RWPE2 (cell line): Measurements from ENCODE around the gene BCLAF3.

ENCODE experiments used
- ATAC-seq: fragments of 200-7000 bp; cut with Tn5 transposase; 3 replicates; pipeline ENCODE4 v1.9.1; 2021; ENCODE audit warnings: low read depth
- DNase-seq: peaks from one replicate; pipeline ENCODE4 v3.0.0-alpha.2; 2020; ENCODE audit warnings: low spot score
- H3K27ac ChIP-seq: fragments of 450-650 bp; 2 replicates; pipeline ENCODE4 v1.5.1; 2017; ENCODE audit warnings: mild to moderate bottlenecking; ENCODE audit not compliant: poor library complexity, severe bottlenecking
- H3K27me3 ChIP-seq: fragments of 250-450 bp; sonication (Bioruptor Pico); 2 replicates; pipeline ENCODE4 v1.5.1; 2021; ENCODE audit warnings: mild to moderate bottlenecking, moderate library complexity; ENCODE audit not compliant: insufficient read depth, poor library complexity, severe bottlenecking
- H3K36me3 ChIP-seq: fragments of 250-450 bp; sonication (Bioruptor Pico); 2 replicates; pipeline ENCODE4 v1.5.1; 2020; ENCODE audit warnings: low read depth, mild to moderate bottlenecking, moderate library complexity
- H3K4me1 ChIP-seq: fragments of 250-450 bp; sonication (Bioruptor Pico); 2 replicates; pipeline ENCODE4 v1.5.1; 2021; ENCODE audit warnings: mild to moderate bottlenecking, moderate library complexity; ENCODE audit not compliant: insufficient read depth, poor library complexity, severe bottlenecking
- H3K4me3 ChIP-seq: fragments of 250-450 bp; sonication (Bioruptor Pico); 2 replicates; pipeline ENCODE4 v1.5.1; 2021; ENCODE audit warnings: mild to moderate bottlenecking, moderate library complexity; ENCODE audit not compliant: severe bottlenecking
- H3K9me3 ChIP-seq: fragments of 250-450 bp; sonication (Bioruptor Pico); 2 replicates; pipeline ENCODE4 v1.5.1; 2021; ENCODE audit warnings: mild to moderate bottlenecking, moderate library complexity; ENCODE audit not compliant: severe bottlenecking
- TF ChIP-seq, protein P1 (sequence below): fragments of 450-650 bp; IDR thresholded peaks from one replicate; pipeline ENCODE4 v1.5.1; 2017; ENCODE audit warnings: mild to moderate bottlenecking, moderate library complexity; ENCODE audit not compliant: poor library complexity, severe bottlenecking

BCLAF3 gene

DNA sequence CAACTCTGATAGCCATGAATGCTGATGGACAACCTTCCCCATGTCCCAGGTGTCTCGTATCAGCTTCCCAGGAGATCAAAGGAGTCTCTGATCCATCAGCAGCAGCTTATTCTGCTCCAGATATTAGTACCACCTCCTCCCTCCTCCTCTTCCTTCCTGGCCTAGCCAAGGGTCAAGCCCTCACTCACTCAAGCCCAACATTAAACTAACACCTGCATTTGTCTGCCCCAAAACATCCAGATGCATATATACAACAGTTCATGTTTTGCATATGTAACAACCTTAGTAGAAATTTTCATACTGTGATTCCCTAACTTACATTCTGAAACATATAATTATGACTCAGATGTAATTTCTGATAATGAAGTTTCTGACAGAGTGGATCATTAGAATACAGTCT, 29.9 kb downstream of the BCLAF3 start:
- H3K36me3 ChIP-seq, result 0 out of 2 replicates have a peak, but pooled peaks cover 3% of the 10 kb centered on the region
- no peak overlapping the region for H3K4me3 ChIP-seq
- no peak overlapping the region for H3K27ac ChIP-seq
- TF ChIP-seq, protein P1, sequence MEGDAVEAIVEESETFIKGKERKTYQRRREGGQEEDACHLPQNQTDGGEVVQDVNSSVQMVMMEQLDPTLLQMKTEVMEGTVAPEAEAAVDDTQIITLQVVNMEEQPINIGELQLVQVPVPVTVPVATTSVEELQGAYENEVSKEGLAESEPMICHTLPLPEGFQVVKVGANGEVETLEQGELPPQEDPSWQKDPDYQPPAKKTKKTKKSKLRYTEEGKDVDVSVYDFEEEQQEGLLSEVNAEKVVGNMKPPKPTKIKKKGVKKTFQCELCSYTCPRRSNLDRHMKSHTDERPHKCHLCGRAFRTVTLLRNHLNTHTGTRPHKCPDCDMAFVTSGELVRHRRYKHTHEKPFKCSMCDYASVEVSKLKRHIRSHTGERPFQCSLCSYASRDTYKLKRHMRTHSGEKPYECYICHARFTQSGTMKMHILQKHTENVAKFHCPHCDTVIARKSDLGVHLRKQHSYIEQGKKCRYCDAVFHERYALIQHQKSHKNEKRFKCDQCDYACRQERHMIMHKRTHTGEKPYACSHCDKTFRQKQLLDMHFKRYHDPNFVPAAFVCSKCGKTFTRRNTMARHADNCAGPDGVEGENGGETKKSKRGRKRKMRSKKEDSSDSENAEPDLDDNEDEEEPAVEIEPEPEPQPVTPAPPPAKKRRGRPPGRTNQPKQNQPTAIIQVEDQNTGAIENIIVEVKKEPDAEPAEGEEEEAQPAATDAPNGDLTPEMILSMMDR, result no peak
- H3K4me1 ChIP-seq, result no peaks in the 10 kb centered on the region
- ATAC-seq (no peak), DNase-seq (no peak)
- H3K27me3 ChIP-seq, result no peaks in the 10 kb centered on the region
- no peaks in the 10 kb centered on the region for H3K9me3 ChIP-seq

DNA sequence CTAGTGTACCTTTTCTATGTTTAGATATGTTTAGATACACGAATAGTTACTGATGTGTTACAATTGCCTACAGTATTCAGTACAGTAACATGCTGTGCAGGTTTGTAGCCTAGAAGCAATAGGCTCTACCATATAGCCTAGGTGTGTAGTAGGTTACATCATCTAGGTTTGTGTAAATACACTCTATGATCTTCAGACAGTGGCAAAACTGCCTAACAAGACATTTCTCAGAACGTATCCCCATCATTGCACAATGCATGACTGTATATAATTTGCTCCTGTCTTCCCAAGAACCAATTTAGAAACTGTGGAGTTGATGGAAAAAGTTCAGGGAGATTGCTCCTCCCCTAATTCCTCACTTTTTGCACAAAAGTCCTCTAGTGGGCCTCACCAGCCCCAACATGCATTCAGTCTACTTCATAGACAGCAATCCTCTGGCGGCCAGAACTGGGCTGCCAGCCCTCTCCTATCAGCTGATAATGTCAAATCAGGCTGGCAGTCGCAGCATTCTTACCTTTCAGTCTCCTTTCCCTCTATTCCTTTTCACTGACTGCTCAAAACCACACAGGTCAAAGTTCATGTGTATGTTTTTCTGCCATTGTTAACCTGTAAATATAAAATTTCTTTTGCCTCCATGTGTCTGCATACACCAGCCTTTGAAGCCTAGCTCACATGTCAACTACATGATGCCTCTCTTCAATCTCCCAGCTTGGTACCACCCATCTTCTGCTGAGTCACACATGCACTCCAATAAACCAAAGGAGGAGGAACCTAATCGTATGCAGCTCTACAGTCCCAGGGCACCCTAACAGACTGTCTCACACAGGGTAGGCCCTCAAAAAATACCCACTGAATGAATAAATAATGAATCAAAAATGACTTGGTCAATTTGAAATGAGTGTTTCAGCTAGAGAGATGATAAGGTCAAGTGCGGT, 32.0 kb downstream of the BCLAF3 start:
- Histone ChIP-seq H3K4me3 (no peak overlapping the region), H3K27me3 (no peaks in the 10 kb centered on the region), H3K36me3 (0 out of 2 replicates have a peak, but pooled peaks cover 3% of the 10 kb centered on the region), H3K27ac (no peak overlapping the region), H3K4me1 (no peaks in the 10 kb centered on the region), H3K9me3 (no peaks in the 10 kb centered on the region)
- ATAC-seq, result no peak
- no peak for DNase-seq
- TF ChIP-seq, protein P1, result no peak

DNA sequence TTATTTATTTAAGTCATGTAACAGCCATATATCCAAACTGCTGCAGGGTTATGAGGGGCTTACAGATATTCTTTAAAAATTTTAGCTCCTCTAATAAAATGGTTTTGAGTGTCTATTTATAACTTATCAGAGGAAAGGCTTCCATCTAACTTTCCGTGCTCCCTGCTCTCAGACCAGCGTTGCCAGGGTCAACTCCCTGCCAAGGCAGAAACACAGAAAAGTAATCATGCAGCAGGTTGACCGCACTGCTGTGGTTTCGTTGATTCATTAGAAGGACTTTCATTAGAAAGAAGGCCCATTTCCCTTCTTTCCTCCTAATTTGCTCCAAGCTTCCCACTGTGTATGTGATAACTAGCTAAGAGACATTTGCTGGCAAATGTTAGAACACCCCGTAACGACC, 33.9 kb downstream of the BCLAF3 start:
- ATAC-seq (no peak), DNase-seq (no peak)
- no peak overlapping the region for H3K27ac ChIP-seq
- H3K27me3 ChIP-seq, result no peaks in the 10 kb centered on the region
- H3K9me3 ChIP-seq, result no peaks in the 10 kb centered on the region
- H3K4me1 ChIP-seq, result no peaks in the 10 kb centered on the region
- no peaks in the 10 kb centered on the region for H3K36me3 ChIP-seq
- no peak overlapping the region for H3K4me3 ChIP-seq
- TF ChIP-seq, protein P1, result no peak

DNA sequence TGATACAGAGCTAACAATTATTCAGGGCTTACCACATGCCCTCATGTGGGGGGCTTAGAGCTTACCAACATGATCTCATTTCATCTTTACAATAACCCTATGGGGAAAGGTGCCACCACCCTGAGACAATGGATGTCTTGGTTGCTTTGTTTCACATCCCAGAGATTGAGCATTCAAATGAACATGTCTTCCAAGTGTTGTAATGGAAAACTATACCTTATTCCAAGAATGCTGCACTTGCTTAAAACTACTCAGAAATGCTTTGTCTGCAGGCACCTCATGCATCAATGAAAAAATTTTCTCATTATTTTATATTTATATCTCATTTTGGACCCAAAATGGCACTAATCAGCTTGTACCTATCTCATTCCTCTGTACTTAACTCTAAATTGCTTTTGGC, 34.6 kb downstream of the BCLAF3 start:
- TF ChIP-seq, protein P1, result no peak
- H3K9me3 ChIP-seq, result no peaks in the 10 kb centered on the region
- H3K27ac ChIP-seq, result no peak overlapping the region

DNA sequence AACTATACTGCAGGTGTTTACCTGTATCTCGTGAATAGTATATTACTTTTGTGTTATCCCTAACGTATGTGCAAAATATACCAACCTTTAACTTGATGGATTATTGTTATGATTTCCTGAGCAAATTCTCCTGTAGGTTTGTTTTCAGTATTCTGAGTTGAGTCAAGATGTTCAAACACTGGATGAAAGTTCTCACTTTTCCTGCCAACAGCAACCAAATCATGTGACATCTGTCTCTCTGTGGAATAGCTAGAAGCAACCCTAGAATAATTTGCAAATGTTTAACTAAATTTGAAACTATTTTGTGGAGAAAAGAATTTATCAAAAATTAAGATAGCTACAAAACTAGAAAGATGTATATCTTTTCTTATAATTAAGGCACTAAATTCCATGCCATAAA, 35.6 kb downstream of the BCLAF3 start:
- H3K27ac ChIP-seq, result no peak overlapping the region
- H3K4me1 ChIP-seq, result no peaks in the 10 kb centered on the region
- TF ChIP-seq, protein P1, result no peak
- ATAC-seq (no peak), DNase-seq (no peak)
- no peaks in the 10 kb centered on the region for H3K27me3 ChIP-seq
- no peak overlapping the region for H3K4me3 ChIP-seq
- H3K9me3 ChIP-seq, result no peaks in the 10 kb centered on the region
- no peaks in the 10 kb centered on the region for H3K36me3 ChIP-seq

More for the DNA sequence above, 34.6 kb downstream of the BCLAF3 start:
- H3K4me1 ChIP-seq, result no peaks in the 10 kb centered on the region
- ATAC-seq, result no peak
- no peak for DNase-seq
- no peaks in the 10 kb centered on the region for H3K27me3 ChIP-seq
- H3K4me3 ChIP-seq, result no peak overlapping the region
- no peaks in the 10 kb centered on the region for H3K36me3 ChIP-seq
